Nephron progenitor cell (in vitro differentiated cells): ENCODE results near the gene ARHGAP25.

ENCODE experiments used
- DNase-seq: peaks from one replicate; pipeline ENCODE4 v3.0.0; 2021
- H3K27ac Mint-ChIP-seq: 2 replicates; pipeline ENCODE4 v1.8.0; 2021; ENCODE audit warnings: mild to moderate bottlenecking, moderate library complexity, mixed read lengths
- H3K27me3 Mint-ChIP-seq: 2 replicates; pipeline ENCODE4 v1.8.0; 2021; ENCODE audit warnings: mild to moderate bottlenecking, low read depth, mixed read lengths; ENCODE audit not compliant: poor library complexity
- H3K36me3 Mint-ChIP-seq: 2 replicates; pipeline ENCODE4 v1.8.0; 2021; ENCODE audit warnings: low read depth, mixed read lengths
- H3K4me1 Mint-ChIP-seq: 2 replicates; pipeline ENCODE4 v1.8.0; 2021; ENCODE audit warnings: mixed read lengths
- H3K4me3 Mint-ChIP-seq: 2 replicates; pipeline ENCODE4 v1.8.0; 2021; ENCODE audit warnings: mild to moderate bottlenecking, moderate library complexity, mixed read lengths
- H3K9me3 Mint-ChIP-seq: 2 replicates; pipeline ENCODE4 v1.8.0; 2021; ENCODE audit warnings: mild to moderate bottlenecking, moderate library complexity, mixed read lengths
- TF ChIP-seq, protein P1 (sequence below): fragments of 200-600 bp; sonication (generic); IDR thresholded peaks from 2 replicates; pipeline ENCODE4 v1.5.0; 2021; ENCODE audit warnings: antibody characterized with exemption

The ARHGAP25 gene

DNA sequence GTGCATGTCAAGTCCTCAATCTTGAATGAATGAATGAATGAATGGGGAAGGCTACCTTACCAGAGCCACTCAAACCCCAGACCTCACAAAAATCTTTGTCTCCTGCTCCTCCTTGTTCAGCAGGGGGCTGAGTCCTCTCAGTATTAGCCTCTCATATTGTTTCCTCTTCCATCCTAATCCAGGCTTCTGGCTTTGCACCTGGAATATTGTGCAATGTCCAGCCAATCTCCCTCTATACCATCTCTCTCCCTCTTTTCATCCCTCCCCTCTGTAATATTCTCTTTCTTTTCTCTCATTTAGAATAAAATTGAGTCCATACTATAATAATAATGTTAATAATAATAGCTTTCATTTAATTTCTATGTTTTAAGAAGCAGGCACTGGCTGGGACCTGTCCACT lies 34.3 kb downstream of the ARHGAP25 start:
- no peak overlapping the region for H3K27ac Mint-ChIP-seq
- H3K9me3 Mint-ChIP-seq: no peaks in the 10 kb centered on the region
- TF ChIP-seq, protein P1, sequence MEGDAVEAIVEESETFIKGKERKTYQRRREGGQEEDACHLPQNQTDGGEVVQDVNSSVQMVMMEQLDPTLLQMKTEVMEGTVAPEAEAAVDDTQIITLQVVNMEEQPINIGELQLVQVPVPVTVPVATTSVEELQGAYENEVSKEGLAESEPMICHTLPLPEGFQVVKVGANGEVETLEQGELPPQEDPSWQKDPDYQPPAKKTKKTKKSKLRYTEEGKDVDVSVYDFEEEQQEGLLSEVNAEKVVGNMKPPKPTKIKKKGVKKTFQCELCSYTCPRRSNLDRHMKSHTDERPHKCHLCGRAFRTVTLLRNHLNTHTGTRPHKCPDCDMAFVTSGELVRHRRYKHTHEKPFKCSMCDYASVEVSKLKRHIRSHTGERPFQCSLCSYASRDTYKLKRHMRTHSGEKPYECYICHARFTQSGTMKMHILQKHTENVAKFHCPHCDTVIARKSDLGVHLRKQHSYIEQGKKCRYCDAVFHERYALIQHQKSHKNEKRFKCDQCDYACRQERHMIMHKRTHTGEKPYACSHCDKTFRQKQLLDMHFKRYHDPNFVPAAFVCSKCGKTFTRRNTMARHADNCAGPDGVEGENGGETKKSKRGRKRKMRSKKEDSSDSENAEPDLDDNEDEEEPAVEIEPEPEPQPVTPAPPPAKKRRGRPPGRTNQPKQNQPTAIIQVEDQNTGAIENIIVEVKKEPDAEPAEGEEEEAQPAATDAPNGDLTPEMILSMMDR: no peak
- peaks cover 18% of the 10 kb centered on the region for H3K4me1 Mint-ChIP-seq
- no peak overlapping the region for H3K4me3 Mint-ChIP-seq
- H3K27me3 Mint-ChIP-seq: peaks cover 7% of the 10 kb centered on the region
- H3K36me3 Mint-ChIP-seq: no peaks in the 10 kb centered on the region
- no peak for DNase-seq

DNA sequence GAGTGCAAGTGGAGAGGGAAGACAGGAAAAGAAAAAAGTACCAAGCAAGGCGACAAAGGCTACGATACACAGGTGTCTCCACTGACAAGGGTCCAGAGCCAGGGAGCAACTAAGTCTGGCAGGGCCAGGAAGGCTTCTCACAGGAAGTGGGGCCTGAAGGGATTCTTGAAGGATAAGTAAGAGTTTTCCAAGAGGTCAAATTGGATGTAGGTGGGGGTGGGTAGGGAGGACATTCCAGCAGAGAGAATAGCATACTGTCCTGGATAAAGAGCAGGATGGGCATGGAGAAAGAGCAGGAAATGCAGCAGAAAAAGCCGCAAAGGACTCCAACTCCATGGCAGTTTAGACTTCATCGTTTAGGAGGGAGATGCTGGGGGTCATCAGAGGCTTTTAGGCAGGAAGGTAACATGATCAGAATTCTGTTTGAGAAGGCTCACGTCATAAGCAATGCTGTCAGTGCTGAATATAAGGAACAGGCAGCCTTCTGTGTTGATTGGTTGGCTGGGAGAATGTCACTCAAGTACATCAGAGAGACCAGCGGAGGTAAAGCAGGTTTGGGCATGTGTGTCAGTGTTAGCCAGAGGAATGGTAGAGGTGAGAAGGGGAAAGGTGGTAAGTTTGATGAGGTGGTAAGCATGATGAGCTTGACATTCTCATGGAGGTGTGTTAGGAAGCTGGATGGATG lies 35.1 kb downstream of the ARHGAP25 start:
- DNase-seq: no peak
- H3K27me3 Mint-ChIP-seq: peaks cover 10% of the 10 kb centered on the region
- no peaks in the 10 kb centered on the region for H3K9me3 Mint-ChIP-seq
- H3K36me3 Mint-ChIP-seq: no peaks in the 10 kb centered on the region
- H3K27ac Mint-ChIP-seq: no peak overlapping the region
- TF ChIP-seq, protein P1: no peak
- H3K4me3 Mint-ChIP-seq: no peak overlapping the region
- peaks cover 21% of the 10 kb centered on the region for H3K4me1 Mint-ChIP-seq

DNA sequence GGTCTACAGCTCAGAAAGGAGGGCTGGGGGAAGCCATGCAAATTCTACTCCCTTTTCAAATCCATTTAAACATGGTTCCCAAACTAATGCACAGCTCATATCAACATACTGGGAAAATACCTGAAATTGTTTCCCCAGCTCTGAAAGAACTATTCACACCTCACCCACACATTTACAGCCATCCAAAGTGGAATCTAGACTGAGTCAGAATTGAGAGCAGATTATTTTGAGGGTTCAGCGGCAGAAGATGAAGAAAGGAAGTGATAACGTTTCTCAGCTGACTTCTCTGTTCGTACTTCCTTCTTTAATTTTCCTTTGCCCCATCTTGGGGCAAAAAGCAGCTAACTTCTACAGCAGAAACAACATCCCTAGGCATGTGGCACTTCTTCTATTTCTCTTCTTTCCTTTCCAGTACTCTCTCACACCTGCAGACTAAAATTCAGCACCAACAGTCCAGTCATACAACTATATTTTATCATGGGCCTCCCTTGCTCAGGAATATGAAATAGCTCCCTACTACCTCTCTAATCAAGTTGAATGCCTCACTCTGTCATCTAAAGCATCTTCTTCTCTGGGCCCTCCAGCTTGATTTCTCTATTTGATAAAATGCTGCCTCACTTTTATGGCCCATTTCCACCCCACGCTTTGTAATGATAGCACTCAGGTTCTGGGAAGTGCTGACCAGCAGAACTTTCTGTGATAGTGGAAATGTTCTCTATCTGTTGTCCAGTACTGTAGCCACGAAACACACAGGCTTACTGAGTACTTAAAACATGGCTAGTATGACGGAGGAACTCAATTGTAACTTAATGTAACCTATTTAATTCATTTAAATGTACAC lies 35.9 kb downstream of the ARHGAP25 start:
- H3K27me3 Mint-ChIP-seq: peaks cover 10% of the 10 kb centered on the region
- DNase-seq: no peak
- no peaks in the 10 kb centered on the region for H3K36me3 Mint-ChIP-seq
- TF ChIP-seq, protein P1: no peak
- H3K9me3 Mint-ChIP-seq: no peaks in the 10 kb centered on the region
- no peak overlapping the region for H3K4me3 Mint-ChIP-seq
- H3K27ac Mint-ChIP-seq: no peak overlapping the region
- H3K4me1 Mint-ChIP-seq: peaks cover 21% of the 10 kb centered on the region

DNA sequence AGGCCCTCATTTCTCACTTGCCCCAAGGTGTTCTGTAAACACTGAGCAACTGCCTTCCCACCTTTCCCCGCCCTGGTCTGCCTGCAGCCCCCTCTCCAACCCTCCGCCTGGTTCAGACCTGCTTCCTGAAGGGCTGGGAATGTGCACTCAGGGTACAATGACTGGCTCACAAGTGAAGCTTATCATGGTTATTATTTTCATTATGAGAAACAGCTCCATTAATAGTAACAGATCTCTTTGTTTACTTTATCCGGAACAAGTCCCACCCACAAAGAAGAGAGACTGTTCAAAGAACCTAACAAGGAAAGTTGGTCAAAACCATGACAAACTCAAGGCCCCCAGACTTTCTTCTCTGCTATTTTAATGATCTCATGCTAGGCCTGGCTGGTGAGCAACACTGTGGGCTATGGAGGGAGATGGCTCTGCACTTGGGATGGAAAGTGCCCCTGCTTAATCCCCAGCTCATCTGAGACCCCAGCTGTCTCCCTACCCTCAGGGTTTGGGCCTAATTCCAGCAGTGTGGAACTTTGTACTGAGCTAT lies 36.7 kb downstream of the ARHGAP25 start:
- H3K4me1 Mint-ChIP-seq: peaks cover 21% of the 10 kb centered on the region
- H3K36me3 Mint-ChIP-seq: no peaks in the 10 kb centered on the region
- no peak for DNase-seq
- TF ChIP-seq, protein P1: no peak
- H3K27ac Mint-ChIP-seq: no peak overlapping the region
- H3K4me3 Mint-ChIP-seq: no peak overlapping the region
- H3K9me3 Mint-ChIP-seq: no peaks in the 10 kb centered on the region
- H3K27me3 Mint-ChIP-seq: peaks cover 10% of the 10 kb centered on the region

DNA sequence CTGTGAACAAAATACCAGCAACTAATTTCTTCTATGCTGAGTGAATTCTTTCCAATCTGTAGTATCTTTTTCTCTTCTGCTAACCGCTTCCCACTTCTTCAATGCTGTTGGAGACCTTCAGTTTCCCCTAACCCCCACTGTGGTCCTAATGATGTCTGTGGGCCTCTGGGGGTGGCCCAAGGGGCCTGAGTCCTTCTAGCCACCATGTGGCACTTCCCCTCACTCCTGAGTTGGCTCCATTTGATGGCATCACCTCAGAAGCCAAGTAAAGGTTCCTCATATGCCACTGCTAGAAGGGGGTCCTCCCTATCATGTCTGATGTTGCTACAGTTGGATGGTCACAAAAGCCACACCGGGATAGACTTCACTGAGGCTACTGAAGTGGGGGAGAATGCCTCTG lies 37.5 kb downstream of the ARHGAP25 start:
- H3K27ac Mint-ChIP-seq: no peak overlapping the region
- DNase-seq: no peak
- no peaks in the 10 kb centered on the region for H3K9me3 Mint-ChIP-seq

More for the DNA sequence above, 37.5 kb downstream of the ARHGAP25 start:
- H3K36me3 Mint-ChIP-seq: no peaks in the 10 kb centered on the region
- H3K4me1 Mint-ChIP-seq: peaks cover 16% of the 10 kb centered on the region
- TF ChIP-seq, protein P1: no peak
- peaks cover 10% of the 10 kb centered on the region for H3K27me3 Mint-ChIP-seq
- H3K4me3 Mint-ChIP-seq: no peak overlapping the region
